SJSA1 (cell line): Measurements from ENCODE around the gene PSMA1. TPM values are rescaled to one million over a fixed set of nuclear protein-coding genes. Genes with fewer than 3 reads are reported as not detected.
A peak's percentile ranks its signal among the peaks of the same experiment; 100 is the strongest.
"Not testable (repeated sequence)": the region's sequence is repeated elsewhere in the genome, so short reads cannot be mapped to it uniquely, and the experiment has no call there.

Experiments
- DNase-seq, 2 experiments: peaks; one replicate each; pipeline ENCODE4 v3.0.0-alpha.2; 2015 to 2020; ENCODE audit warnings: low spot score in 2 of 2, low read depth in 1 of 2
- H3K27ac ChIP-seq: fragments of 250-450 bp; sonication (Bioruptor Pico); 2 replicates; pipeline ENCODE4 v1.5.1; 2020; ENCODE audit warnings: mild to moderate bottlenecking, moderate library complexity
- H3K27me3 ChIP-seq: fragments of 250-450 bp; sonication (Bioruptor Pico); replicated peaks from 2 replicates; pipeline ENCODE4 v1.5.1; 2020; ENCODE audit warnings: mild to moderate bottlenecking, moderate library complexity
- H3K36me3 ChIP-seq: fragments of 250-450 bp; sonication (Bioruptor Pico); 2 replicates; pipeline ENCODE4 v1.5.1; 2020; ENCODE audit warnings: mild to moderate bottlenecking
- H3K4me1 ChIP-seq: fragments of 250-450 bp; sonication (Bioruptor Pico); replicated peaks from 2 replicates; pipeline ENCODE4 v1.6.1; 2021; ENCODE audit warnings: mild to moderate bottlenecking
- H3K4me3 ChIP-seq: fragments of 250-450 bp; sonication (Bioruptor Pico); 2 replicates; pipeline ENCODE4 v1.5.1; 2020; ENCODE audit warnings: mild to moderate bottlenecking
- H3K9me3 ChIP-seq: fragments of 250-450 bp; sonication (Bioruptor Pico); replicated peaks from 2 replicates; pipeline ENCODE4 v1.5.1; 2020; ENCODE audit warnings: mild to moderate bottlenecking
- total RNA-seq: library from RNA; depleted of rRNA; stranded (reverse); fragments of >200 nt; shearing (Covaris generic); gene quantifications from 2 replicates; pipeline ENCODE4 v1.2.3, GENCODE V29; 2014

PSMA1 gene
- total RNA-seq, 1 experiment from 2014 or later, result 422 TPM

GRCh38 chr11:14543260-14543659 lies 23.1 kb upstream of the PSMA1 start:
- no peaks in the 10 kb centered on the region for H3K36me3 ChIP-seq
- no peaks in the 10 kb centered on the region for H3K9me3 ChIP-seq
- H3K4me1 ChIP-seq, result no peaks in the 10 kb centered on the region
- H3K27ac ChIP-seq, result no peak overlapping the region
- DNase-seq, result no peak
- peaks cover 8% of the 10 kb centered on the region; the same call in 1 of the 2 replicates for H3K27me3 ChIP-seq
- no peak overlapping the region for H3K4me3 ChIP-seq

- H3K27ac ChIP-seq, result no peak overlapping the region
- DNase-seq, result no peak
These were observed 22.1 kb upstream of the PSMA1 start for GRCh38 chr11:14542324-14542723.

GRCh38 chr11:14541192-14541947 lies 21.2 kb upstream of the PSMA1 start:
- no peak overlapping the region for H3K4me3 ChIP-seq
- no peaks in the 10 kb centered on the region for H3K36me3 ChIP-seq
- H3K4me1 ChIP-seq, result no peaks in the 10 kb centered on the region
- H3K9me3 ChIP-seq, result no peaks in the 10 kb centered on the region
- no peak for DNase-seq
- H3K27ac ChIP-seq, result no peak overlapping the region
- peaks cover 8% of the 10 kb centered on the region; the same call in 1 of the 2 replicates for H3K27me3 ChIP-seq

More at GRCh38 chr11:14542324-14542723, 22.1 kb upstream of the PSMA1 start:
- Histone ChIP-seq H3K4me1 (no peaks in the 10 kb centered on the region), H3K27me3 (peaks cover 8% of the 10 kb centered on the region; the same call in 1 of the 2 replicates), H3K9me3 (no peaks in the 10 kb centered on the region), H3K4me3 (no peak overlapping the region), H3K36me3 (no peaks in the 10 kb centered on the region)

GRCh38 chr11:14539982-14540421 lies 19.8 kb upstream of the PSMA1 start:
- DNase-seq, result no peak
- Histone ChIP-seq H3K27ac (no peak overlapping the region), H3K27me3 (peaks cover 8% of the 10 kb centered on the region; the same call in 1 of the 2 replicates), H3K9me3 (no peaks in the 10 kb centered on the region), H3K4me3 (no peak overlapping the region), H3K4me1 (no peaks in the 10 kb centered on the region), H3K36me3 (no peaks in the 10 kb centered on the region)

GRCh38 chr11:14538926-14539554 lies 18.9 kb upstream of the PSMA1 start:
- Histone ChIP-seq H3K4me3 (no peak overlapping the region), H3K27me3 (peaks cover 8% of the 10 kb centered on the region; the same call in 1 of the 2 replicates), H3K4me1 (no peaks in the 10 kb centered on the region), H3K36me3 (no peaks in the 10 kb centered on the region), H3K9me3 (no peaks in the 10 kb centered on the region), H3K27ac (no peak overlapping the region)
- no peak for DNase-seq

- Histone ChIP-seq H3K4me1 (no peaks in the 10 kb centered on the region), H3K36me3 (no peaks in the 10 kb centered on the region), H3K27ac (no peak overlapping the region), H3K9me3 (no peaks in the 10 kb centered on the region), H3K4me3 (no peak overlapping the region), H3K27me3 (peaks cover 4% of the 10 kb centered on the region; the same call in 1 of the 2 replicates)
- no peak for DNase-seq
These were observed 18.2 kb upstream of the PSMA1 start for GRCh38 chr11:14538271-14538925.

- Histone ChIP-seq H3K27ac (no peak overlapping the region), H3K4me1 (no peaks in the 10 kb centered on the region), H3K36me3 (no peaks in the 10 kb centered on the region), H3K9me3 (no peaks in the 10 kb centered on the region), H3K27me3 (peaks cover 1% of the 10 kb centered on the region; the same call in 1 of the 2 replicates), H3K4me3 (no peak overlapping the region)
- peak in 1 of 2 experiments; percentile 39 for DNase-seq
These were observed 17.0 kb upstream of the PSMA1 start for GRCh38 chr11:14537134-14537599.

- not testable (repeated sequence) for H3K4me1 ChIP-seq, H3K4me3 ChIP-seq, DNase-seq, H3K9me3 ChIP-seq, H3K27ac ChIP-seq, H3K27me3 ChIP-seq, H3K36me3 ChIP-seq
These were observed 15.0 kb upstream of the PSMA1 start for GRCh38 chr11:14535166-14535565.

- Histone ChIP-seq H3K4me1 (peaks cover 4% of the 10 kb centered on the region; the same call in 1 of the 2 replicates), H3K27me3 (no peaks in the 10 kb centered on the region; the same call in 1 of the 2 replicates)
- no peak for DNase-seq
These were observed 9.8 kb upstream of the PSMA1 start for GRCh38 chr11:14529951-14530350.

GRCh38 chr11:14529321-14529720 lies 9.1 kb upstream of the PSMA1 start:
- no peak for DNase-seq
- H3K36me3 ChIP-seq, result no peaks in the 10 kb centered on the region
- no peaks in the 10 kb centered on the region; the same call in 1 of the 2 replicates for H3K27me3 ChIP-seq
- peaks cover 4% of the 10 kb centered on the region; the same call in 1 of the 2 replicates for H3K4me1 ChIP-seq
- H3K9me3 ChIP-seq, result no peaks in the 10 kb centered on the region
- H3K27ac ChIP-seq, result no peak overlapping the region
- H3K4me3 ChIP-seq, result no peak overlapping the region

More at GRCh38 chr11:14529951-14530350, 9.8 kb upstream of the PSMA1 start:
- Histone ChIP-seq H3K9me3 (no peaks in the 10 kb centered on the region), H3K27ac (no peak overlapping the region), H3K4me3 (no peak overlapping the region), H3K36me3 (no peaks in the 10 kb centered on the region)

GRCh38 chr11:14522801-14523200 lies 2.6 kb upstream of the PSMA1 start:
- no peak for DNase-seq
- peaks cover 17% of the 10 kb centered on the region for H3K36me3 ChIP-seq
- H3K4me1 ChIP-seq, result peaks cover 8% of the 10 kb centered on the region
- no peaks in the 10 kb centered on the region for H3K9me3 ChIP-seq
- no peak overlapping the region for H3K27ac ChIP-seq
- H3K27me3 ChIP-seq, result no peaks in the 10 kb centered on the region
- H3K4me3 ChIP-seq, result no peak overlapping the region

- H3K4me1 ChIP-seq, result peaks cover 8% of the 10 kb centered on the region
- no peaks in the 10 kb centered on the region for H3K9me3 ChIP-seq
- no peak for DNase-seq
- H3K27me3 ChIP-seq, result no peaks in the 10 kb centered on the region
- H3K36me3 ChIP-seq, result peaks cover 22% of the 10 kb centered on the region
- no peak overlapping the region for H3K4me3 ChIP-seq
- H3K27ac ChIP-seq, result no peak overlapping the region
These were observed 2.1 kb upstream of the PSMA1 start for GRCh38 chr11:14522245-14522644.

GRCh38 chr11:14520747-14521151 lies 563 bp upstream of the PSMA1 start:
- no peak for DNase-seq

GRCh38 chr11:14519597-14519916 lies 629 bp downstream of the PSMA1 start:
- Histone ChIP-seq H3K4me3 (peak overlapping the region; percentile 72), H3K27ac (peak overlapping the region; percentile 85), H3K9me3 (no peaks in the 10 kb centered on the region), H3K27me3 (no peaks in the 10 kb centered on the region), H3K4me1 (peaks cover 8% of the 10 kb centered on the region), H3K36me3 (peaks cover 49% of the 10 kb centered on the region)
- DNase-seq, result no peak

More at GRCh38 chr11:14520747-14521151, 563 bp upstream of the PSMA1 start:
- no peaks in the 10 kb centered on the region for H3K9me3 ChIP-seq
- H3K27me3 ChIP-seq, result no peaks in the 10 kb centered on the region
- peaks cover 37% of the 10 kb centered on the region for H3K36me3 ChIP-seq
- H3K4me3 ChIP-seq, result peak overlapping the region; percentile 72
- H3K27ac ChIP-seq, result peak overlapping the region; percentile 85
- peaks cover 8% of the 10 kb centered on the region for H3K4me1 ChIP-seq
